ENCODE data around the gene DCXR. TPM values are rescaled to one million over a fixed set of nuclear protein-coding genes. Genes with fewer than 3 reads are reported as not detected.

The DCXR gene
- total and polyA plus RNA-seq, 9 donors, result 16.7 to 217 (median 131) TPM

DNA sequence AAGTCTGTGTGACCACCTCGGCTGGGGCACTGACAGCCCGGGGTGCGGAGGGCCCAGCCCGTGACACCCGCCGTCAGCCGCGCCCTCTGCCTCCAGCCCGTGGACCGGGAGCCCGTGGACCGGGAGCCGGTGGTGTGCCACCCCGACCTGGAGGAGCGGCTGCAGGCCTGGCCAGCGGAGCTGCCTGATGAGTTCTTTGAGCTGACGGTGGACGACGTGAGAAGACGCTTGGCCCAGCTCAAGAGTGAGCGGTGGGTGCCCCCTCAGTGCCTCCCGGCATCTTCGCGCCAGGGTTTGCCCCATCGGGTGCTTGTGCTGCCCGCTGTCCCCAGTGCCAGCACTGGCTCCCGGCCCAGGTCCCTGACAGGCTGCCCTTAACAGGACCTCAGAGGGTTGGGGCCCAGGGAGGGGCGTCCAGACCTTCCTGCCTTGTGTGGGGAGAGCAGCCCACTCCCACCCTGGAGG is 28.5 kb downstream of the DCXR start:
- intact Hi-C loops (cut with DNase I), result no loop called here
- H3K9me3 ChIP-seq, result no peaks in the 10 kb centered on the region
- no peak overlapping the region for H3K4me3 ChIP-seq
- 90 to 96% (median 91%) methylated on average over 27 to 28 of the region's 28 CpGs for WGBS, 3 donors
- no peak for DNase-seq
- TF ChIP-seq, protein P1, sequence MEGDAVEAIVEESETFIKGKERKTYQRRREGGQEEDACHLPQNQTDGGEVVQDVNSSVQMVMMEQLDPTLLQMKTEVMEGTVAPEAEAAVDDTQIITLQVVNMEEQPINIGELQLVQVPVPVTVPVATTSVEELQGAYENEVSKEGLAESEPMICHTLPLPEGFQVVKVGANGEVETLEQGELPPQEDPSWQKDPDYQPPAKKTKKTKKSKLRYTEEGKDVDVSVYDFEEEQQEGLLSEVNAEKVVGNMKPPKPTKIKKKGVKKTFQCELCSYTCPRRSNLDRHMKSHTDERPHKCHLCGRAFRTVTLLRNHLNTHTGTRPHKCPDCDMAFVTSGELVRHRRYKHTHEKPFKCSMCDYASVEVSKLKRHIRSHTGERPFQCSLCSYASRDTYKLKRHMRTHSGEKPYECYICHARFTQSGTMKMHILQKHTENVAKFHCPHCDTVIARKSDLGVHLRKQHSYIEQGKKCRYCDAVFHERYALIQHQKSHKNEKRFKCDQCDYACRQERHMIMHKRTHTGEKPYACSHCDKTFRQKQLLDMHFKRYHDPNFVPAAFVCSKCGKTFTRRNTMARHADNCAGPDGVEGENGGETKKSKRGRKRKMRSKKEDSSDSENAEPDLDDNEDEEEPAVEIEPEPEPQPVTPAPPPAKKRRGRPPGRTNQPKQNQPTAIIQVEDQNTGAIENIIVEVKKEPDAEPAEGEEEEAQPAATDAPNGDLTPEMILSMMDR (IDR thresholded peaks at IDR 0.05), result no peak
- TF ChIP-seq EP300 (IDR thresholded peaks at IDR 0.05), result no peak
- no peak for TF ChIP-seq POLR2A (IDR thresholded peaks at IDR 0.05)
- peaks cover 1% of the 10 kb centered on the region for H3K4me1 ChIP-seq (ENCODE audit: insufficient read depth)
- H3K36me3 ChIP-seq, result no peaks in the 10 kb centered on the region
- H3K27ac ChIP-seq, result no peak overlapping the region
- no peaks in the 10 kb centered on the region for H3K27me3 ChIP-seq

DNA sequence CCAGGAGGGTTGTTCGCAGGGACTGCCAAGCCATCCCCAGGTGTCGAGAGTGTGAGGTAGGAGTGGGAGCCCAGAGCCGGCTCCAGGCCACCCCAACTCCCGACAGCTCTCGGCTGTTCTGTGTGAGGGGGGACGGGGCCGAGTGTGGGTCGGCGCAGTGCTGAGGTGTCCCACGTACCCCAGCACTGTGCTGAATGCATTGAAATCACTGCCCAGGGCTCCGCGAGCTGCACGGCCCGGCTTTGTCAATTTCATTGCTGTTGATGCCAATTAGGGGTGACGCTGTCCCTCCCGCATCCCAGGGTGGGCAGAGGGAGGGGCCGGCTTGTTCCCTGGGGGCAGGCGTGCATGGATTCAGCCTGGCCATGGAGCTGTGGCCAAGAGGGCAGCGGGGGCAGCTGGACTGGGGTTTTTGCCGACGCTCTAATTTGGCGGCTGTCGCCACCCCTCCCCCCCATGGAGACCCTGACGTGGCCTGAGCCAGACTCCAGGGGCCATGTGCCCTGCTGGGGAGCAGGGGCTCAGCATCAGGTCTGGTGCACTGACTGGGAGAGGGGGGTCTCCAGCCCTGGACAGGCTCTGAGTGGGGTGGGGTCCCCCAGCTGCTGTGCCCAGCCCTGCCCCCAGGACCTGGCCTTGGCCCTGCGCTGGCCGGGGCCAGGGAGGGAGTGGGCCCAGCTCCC is 29.1 kb downstream of the DCXR start:
- Histone ChIP-seq H3K36me3 (no peaks in the 10 kb centered on the region), H3K27me3 (no peaks in the 10 kb centered on the region), H3K9me3 (no peaks in the 10 kb centered on the region), H3K27ac (no peak overlapping the region), H3K4me3 (no peak overlapping the region), H3K4me1 (ENCODE audit: insufficient read depth) (peaks cover 4% of the 10 kb centered on the region)
- no peak for DNase-seq
- WGBS, 3 donors, result 89 to 92% (median 91%) methylated on average over 25 to 26 of the region's 26 CpGs
- TF ChIP-seq POLR2A (IDR thresholded peaks at IDR 0.05), result no peak
- TF ChIP-seq, protein P1 (IDR thresholded peaks at IDR 0.05), result no peak
- TF ChIP-seq EP300 (IDR thresholded peaks at IDR 0.05), result no peak
- intact Hi-C loops (cut with DNase I), result no loop called here

GRCh38 chr17:82007495-82008257 is 29.8 kb downstream of the DCXR start:
- H3K9me3 ChIP-seq, result no peaks in the 10 kb centered on the region
- no peaks in the 10 kb centered on the region for H3K27me3 ChIP-seq
- intact Hi-C loops (cut with DNase I), result no loop called here
- no peak overlapping the region for H3K4me3 ChIP-seq
- peaks cover 7% of the 10 kb centered on the region for H3K4me1 ChIP-seq (ENCODE audit: insufficient read depth)
- no peaks in the 10 kb centered on the region for H3K36me3 ChIP-seq
- H3K27ac ChIP-seq, result no peak overlapping the region
- TF ChIP-seq EP300 (IDR thresholded peaks at IDR 0.05), result no peak
- TF ChIP-seq, protein P1 (IDR thresholded peaks at IDR 0.05), result no peak
- TF ChIP-seq POLR2A (IDR thresholded peaks at IDR 0.05), result no peak
- 85 to 89% (median 87%) methylated on average over 29 to 30 of the region's 30 CpGs for WGBS, 3 donors
- DNase-seq, result no peak

DNA sequence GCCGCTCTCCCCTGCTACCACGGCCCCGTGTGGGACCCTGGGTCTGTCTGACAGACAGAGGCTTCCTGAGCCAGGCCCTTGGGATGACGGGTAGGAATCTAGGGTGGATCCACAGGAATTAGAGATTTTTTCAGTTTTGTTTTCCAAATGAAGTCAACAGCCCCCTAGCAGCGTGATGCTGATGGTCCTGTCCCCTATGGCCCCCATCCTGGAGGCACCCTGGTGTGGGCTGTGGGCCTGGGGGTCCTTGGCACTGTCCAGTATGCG is 30.3 kb downstream of the DCXR start:
- Histone ChIP-seq H3K27me3 (no peaks in the 10 kb centered on the region), H3K4me3 (no peak overlapping the region), H3K9me3 (no peaks in the 10 kb centered on the region), H3K27ac (no peak overlapping the region), H3K36me3 (no peaks in the 10 kb centered on the region), H3K4me1 (ENCODE audit: insufficient read depth) (peaks cover 7% of the 10 kb centered on the region)
- intact Hi-C loops (cut with DNase I), result no loop called here
- TF ChIP-seq EP300 (IDR thresholded peaks at IDR 0.05) (no peak), POLR2A (IDR thresholded peaks at IDR 0.05) (no peak)
- TF ChIP-seq, protein P1 (IDR thresholded peaks at IDR 0.05), result no peak
- 71 to 85% (median 84%) methylated on average over 6 of the region's 6 CpGs for WGBS, 3 donors
- DNase-seq, result no peak
